GM23248 (cell line): ENCODE results near the gene HYI. TPM values are rescaled to one million over a fixed set of nuclear protein-coding genes. Genes with fewer than 3 reads are reported as not detected.
A peak's percentile ranks its signal among the peaks of the same experiment; 100 is the strongest.

Source experiments
- DNase-seq: peaks from one replicate; pipeline ENCODE4 v3.0.0-alpha.2; 2015
- H2AFZ ChIP-seq: fragments of 200-600 bp; sonication (generic); 2 replicates; pipeline ENCODE4 v1.6.1; 2016; ENCODE audit warnings: antibody characterized with exemption
- H3F3A ChIP-seq: fragments of 200-600 bp; sonication (generic); 2 replicates; pipeline ENCODE4 v1.6.1; 2016; ENCODE audit warnings: mild to moderate bottlenecking, antibody characterized with exemption, mixed run types; ENCODE audit not compliant: insufficient read depth
- H3K27ac ChIP-seq: fragments of 200-600 bp; sonication (generic); 2 replicates; pipeline ENCODE4 v1.5.1; 2016; ENCODE audit warnings: mild to moderate bottlenecking
- H3K27me3 ChIP-seq: fragments of 200-600 bp; sonication (generic); replicated peaks from 2 replicates; pipeline ENCODE4 v1.6.1; 2016; ENCODE audit warnings: mild to moderate bottlenecking; ENCODE audit not compliant: insufficient read depth
- H3K36me3 ChIP-seq: fragments of 200-600 bp; sonication (generic); 2 replicates; pipeline ENCODE4 v1.6.1; 2016; ENCODE audit warnings: low read depth, mild to moderate bottlenecking
- H3K4me1 ChIP-seq: fragments of 200-600 bp; sonication (generic); 2 replicates; pipeline ENCODE4 v1.6.1; 2016; ENCODE audit warnings: mild to moderate bottlenecking; ENCODE audit not compliant: insufficient read depth
- H3K4me2 ChIP-seq: fragments of 200-600 bp; sonication (generic); one replicate; pipeline ENCODE4 v1.6.1; 2016; ENCODE audit warnings: mild to moderate bottlenecking; ENCODE audit not compliant: unreplicated experiment
- H3K4me3 ChIP-seq: fragments of 200-600 bp; sonication (generic); 2 replicates; pipeline ENCODE4 v1.5.1; 2016; ENCODE audit warnings: mild to moderate bottlenecking
- H3K79me2 ChIP-seq: fragments of 200-600 bp; sonication (generic); 2 replicates; pipeline ENCODE4 v1.6.1; 2016; ENCODE audit warnings: mild to moderate bottlenecking; ENCODE audit not compliant: insufficient read depth
- H3K9ac ChIP-seq: fragments of 200-600 bp; sonication (generic); 2 replicates; pipeline ENCODE4 v1.6.1; 2016; ENCODE audit warnings: mild to moderate bottlenecking
- H3K9me2 ChIP-seq: fragments of 200-600 bp; sonication (generic); 2 replicates; pipeline ENCODE4 v1.6.1; 2016; ENCODE audit warnings: mixed run types, mild to moderate bottlenecking, moderate library complexity; ENCODE audit not compliant: insufficient read depth
- H3K9me3 ChIP-seq: fragments of 200-600 bp; sonication (generic); one replicate; pipeline ENCODE4 v1.6.1; 2017; ENCODE audit warnings: low read depth
- H4K20me1 ChIP-seq: fragments of 200-600 bp; sonication (generic); 2 replicates; pipeline ENCODE4 v1.6.0; 2016; ENCODE audit not compliant: insufficient read depth
- EZH2 ChIP-seq: fragments of 200-600 bp; sonication (generic); IDR thresholded peaks from 2 replicates; pipeline ENCODE4 v1.6.1; 2018; ENCODE audit warnings: antibody characterized with exemption, mild to moderate bottlenecking; ENCODE audit not compliant: insufficient read depth, poor library complexity, severe bottlenecking
- EZH2phosphoT487 ChIP-seq: fragments of 200-600 bp; sonication (generic); IDR thresholded peaks from 2 replicates; pipeline ENCODE4 v1.6.1; 2018; ENCODE audit warnings: antibody characterized with exemption, moderate library complexity, mild to moderate bottlenecking, low read depth; ENCODE audit not compliant: insufficient read depth
- WGBS, 2 experiments: methylation state at CpG; one replicate each; pipeline ENCODE4 v1.1.6; 2015 to 2017; ENCODE audit warnings: low lambda C conversion rate in 2 of 2, low coverage in 1 of 2; ENCODE audit errors: missing lambda C conversion rate in 2 of 2; 5-methylcytosine and 5-hydroxymethylcytosine counted together
- in situ Hi-C: fragments of 300-500 bp; cut with MboI; formaldehyde crosslinking; loops from 2 replicates; pipeline ENCODE4 v1.15.0; 2020
- polyA plus RNA-seq: library from polyadenylated mRNA; unstranded; fragments of >200 nt; fragmentation: Nextera tagmentation; extraction: Ambion mirVana; gene quantifications from 2 replicates; pipeline ENCODE4 v1.2.1, GENCODE V29; 2016
- total RNA-seq: library from RNA; depleted of rRNA; stranded (reverse); fragments of >200 nt; shearing (Covaris generic); gene quantifications from 2 replicates; pipeline ENCODE4 v1.2.3, GENCODE V29; 2014

The HYI gene
- total and polyA plus RNA-seq, 2 experiments from 2014 or later: 21.0 to 28.5 TPM

DNA sequence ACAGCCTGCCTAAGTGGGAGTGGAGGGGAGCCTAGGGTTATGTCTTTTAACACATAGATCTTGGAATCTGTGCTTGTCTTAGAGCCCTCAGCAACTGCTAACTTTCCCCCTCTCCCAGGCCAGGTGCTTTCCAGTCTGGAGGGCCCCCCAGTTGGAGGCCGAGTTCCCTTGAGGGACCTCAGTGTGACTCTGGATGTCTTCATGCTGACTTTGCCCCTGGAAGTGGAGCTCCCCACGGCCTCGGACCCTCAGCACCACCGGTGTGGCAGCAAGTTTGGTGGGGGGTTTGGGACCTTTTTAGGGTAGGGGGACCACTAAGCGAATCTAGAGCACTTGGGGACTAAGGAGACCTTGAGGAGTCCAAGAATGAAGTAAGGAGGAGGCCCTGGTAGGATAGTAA, 22.9 kb downstream of the HYI start:
- H3K36me3 ChIP-seq: peaks cover 32% of the 10 kb centered on the region
- DNase-seq: no peak
- WGBS, 2 experiments: 96 to 100% methylated on average over 4 to 5 of the region's 5 CpGs

DNA sequence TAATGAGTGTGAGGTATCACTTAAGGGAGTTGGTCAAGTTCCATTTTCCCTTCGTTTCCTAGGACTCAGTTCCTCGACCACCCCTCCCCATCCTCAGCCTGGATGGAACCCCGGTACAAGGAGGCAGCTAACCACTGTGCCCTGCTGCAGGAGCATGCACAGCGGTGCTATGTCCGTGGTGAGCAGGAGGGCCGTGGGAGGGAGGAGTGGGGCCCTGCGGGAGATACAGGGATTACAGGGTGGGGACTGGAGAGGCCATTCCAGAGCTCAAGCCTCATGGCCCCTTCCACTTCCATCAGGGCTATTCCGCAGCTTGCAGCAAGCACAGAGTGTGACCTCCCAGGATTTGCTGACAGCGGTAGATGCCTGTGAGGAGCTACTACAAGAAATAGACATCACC, 25.8 kb downstream of the HYI start:
- H3K4me2 ChIP-seq: no peak overlapping the region
- 96 to 97% methylated on average over 9 of the region's 9 CpGs for WGBS, 2 experiments
- H3K4me3 ChIP-seq: no peak overlapping the region
- no peaks in the 10 kb centered on the region for H3K9me3 ChIP-seq
- H3F3A ChIP-seq: no peaks in the 10 kb centered on the region
- no peak overlapping the region for H3K27ac ChIP-seq
- H2AFZ ChIP-seq: no peak overlapping the region
- peaks cover 35% of the 10 kb centered on the region for H3K36me3 ChIP-seq
- no peaks in the 10 kb centered on the region for H3K79me2 ChIP-seq
- no peaks in the 10 kb centered on the region for H3K27me3 ChIP-seq
- TF ChIP-seq EZH2 (no peak), EZH2phosphoT487 (no peak)
- no peaks in the 10 kb centered on the region for H3K9me2 ChIP-seq
- no peaks in the 10 kb centered on the region for H3K4me1 ChIP-seq
- DNase-seq: no peak
- no peak overlapping the region for H3K9ac ChIP-seq
- no peaks in the 10 kb centered on the region for H4K20me1 ChIP-seq
- in situ Hi-C loops: no loop called here

More for the DNA sequence above, 22.9 kb downstream of the HYI start:
- peaks cover 9% of the 10 kb centered on the region; the same call in 1 of the 2 replicates for H3F3A ChIP-seq
- H3K79me2 ChIP-seq: no peaks in the 10 kb centered on the region
- in situ Hi-C loops: no loop called here
- no peak for TF ChIP-seq EZH2
- no peak for TF ChIP-seq EZH2phosphoT487
- H2AFZ ChIP-seq: no peak overlapping the region
- no peak overlapping the region for H3K4me2 ChIP-seq
- H4K20me1 ChIP-seq: no peaks in the 10 kb centered on the region
- no peaks in the 10 kb centered on the region for H3K9me2 ChIP-seq
- no peaks in the 10 kb centered on the region for H3K9me3 ChIP-seq
- H3K9ac ChIP-seq: no peak overlapping the region
- no peak overlapping the region for H3K27ac ChIP-seq
- no peak overlapping the region for H3K4me3 ChIP-seq
- no peaks in the 10 kb centered on the region for H3K4me1 ChIP-seq
- no peaks in the 10 kb centered on the region for H3K27me3 ChIP-seq

DNA sequence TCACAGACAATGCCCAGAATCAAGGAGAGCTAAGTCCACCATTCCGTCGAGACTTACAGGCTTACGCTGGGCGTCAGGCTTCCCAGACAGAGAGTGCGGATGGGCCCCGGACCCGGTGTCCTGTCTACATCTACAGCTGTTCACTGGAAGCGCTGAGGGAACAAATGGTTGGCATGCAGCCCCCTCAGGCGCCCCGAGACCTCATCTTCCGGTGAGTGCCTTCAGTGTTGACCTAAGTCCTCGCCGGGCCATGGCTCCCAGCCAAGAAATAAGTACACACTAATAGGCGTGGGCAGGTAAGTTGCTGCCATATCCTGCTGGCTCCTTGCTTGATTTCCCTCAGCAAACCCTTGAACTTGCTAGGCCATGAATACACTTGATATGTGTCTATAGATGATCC, 26.2 kb downstream of the HYI start:
- H3K9me2 ChIP-seq: no peaks in the 10 kb centered on the region
- no peak overlapping the region for H2AFZ ChIP-seq
- 91 to 94% methylated on average over 14 of the region's 14 CpGs for WGBS, 2 experiments
- no peak for DNase-seq
- H3K4me3 ChIP-seq: no peak overlapping the region
- no peaks in the 10 kb centered on the region for H3K9me3 ChIP-seq
- no peaks in the 10 kb centered on the region for H4K20me1 ChIP-seq
- H3K27me3 ChIP-seq: no peaks in the 10 kb centered on the region
- H3F3A ChIP-seq: no peaks in the 10 kb centered on the region
- peaks cover 35% of the 10 kb centered on the region for H3K36me3 ChIP-seq
- no peak overlapping the region for H3K27ac ChIP-seq
- H3K9ac ChIP-seq: no peak overlapping the region
- no peak for TF ChIP-seq EZH2
- TF ChIP-seq EZH2phosphoT487: no peak
- in situ Hi-C loops: no loop called here
- no peaks in the 10 kb centered on the region for H3K4me1 ChIP-seq
- H3K79me2 ChIP-seq: no peaks in the 10 kb centered on the region
- no peak overlapping the region for H3K4me2 ChIP-seq

DNA sequence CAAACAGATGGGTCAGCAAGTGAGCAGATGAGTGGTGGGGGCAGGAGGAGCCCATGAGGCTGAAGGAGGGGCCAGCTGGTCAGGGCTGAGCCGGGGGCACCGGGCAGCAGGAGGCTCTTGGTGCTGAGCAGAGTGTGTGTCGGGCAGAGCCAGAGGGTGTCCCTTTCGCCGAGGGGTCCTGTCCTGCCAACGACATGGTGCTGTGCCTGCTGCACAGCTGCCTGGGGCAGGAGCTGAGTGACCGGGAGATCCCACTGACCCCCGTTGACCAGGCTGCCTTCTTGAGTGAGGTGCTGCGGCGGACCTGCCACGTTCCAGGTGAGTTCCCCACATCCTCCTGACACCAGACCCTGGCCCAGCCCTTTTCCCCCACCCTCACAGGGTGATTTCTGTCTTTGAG, 27.5 kb downstream of the HYI start:
- no peak overlapping the region for H3K4me3 ChIP-seq
- no peak for TF ChIP-seq EZH2phosphoT487
- TF ChIP-seq EZH2: no peak
- no peaks in the 10 kb centered on the region for H3K4me1 ChIP-seq
- H3K27ac ChIP-seq: no peak overlapping the region
- in situ Hi-C loops: no loop called here
- no peaks in the 10 kb centered on the region for H3K79me2 ChIP-seq
- H2AFZ ChIP-seq: no peak overlapping the region
- 91 to 95% methylated on average over 5 to 8 of the region's 11 CpGs for WGBS, 2 experiments
- no peaks in the 10 kb centered on the region for H3K9me3 ChIP-seq
- no peaks in the 10 kb centered on the region for H4K20me1 ChIP-seq
- H3K9ac ChIP-seq: no peak overlapping the region
- DNase-seq: no peak
- no peaks in the 10 kb centered on the region for H3K27me3 ChIP-seq
- H3F3A ChIP-seq: no peaks in the 10 kb centered on the region
- H3K9me2 ChIP-seq: no peaks in the 10 kb centered on the region
- no peak overlapping the region for H3K4me2 ChIP-seq
- H3K36me3 ChIP-seq: peaks cover 29% of the 10 kb centered on the region

DNA sequence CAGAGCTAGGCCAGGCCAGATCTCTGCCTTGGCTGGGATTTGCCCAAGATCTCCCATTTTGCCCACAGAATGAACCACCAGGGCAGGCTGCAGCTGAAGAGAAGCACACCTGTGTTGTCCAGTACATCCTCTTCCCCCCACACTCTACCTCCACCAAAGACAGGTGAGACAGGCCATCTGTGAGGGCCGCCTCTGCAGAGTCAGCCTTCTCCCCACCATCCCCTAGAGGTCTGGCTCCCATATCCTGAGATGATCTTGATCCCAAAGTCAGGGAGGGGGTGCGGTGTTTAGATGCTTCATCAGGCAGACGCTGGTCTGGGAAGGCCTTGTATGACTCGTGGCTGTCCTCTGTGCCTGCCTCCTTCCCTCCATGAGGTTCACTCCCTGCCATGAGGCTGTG, 28.7 kb downstream of the HYI start:
- H3K4me3 ChIP-seq: no peak overlapping the region
- no peak overlapping the region for H3K9ac ChIP-seq
- no peaks in the 10 kb centered on the region for H3K9me3 ChIP-seq
- in situ Hi-C loops: no loop called here
- H2AFZ ChIP-seq: no peak overlapping the region
- DNase-seq: peak; percentile 42
- no peaks in the 10 kb centered on the region for H3K27me3 ChIP-seq
- no peaks in the 10 kb centered on the region for H3K9me2 ChIP-seq
- no peaks in the 10 kb centered on the region for H4K20me1 ChIP-seq
- 75 to 82% methylated on average over 4 of the region's 4 CpGs for WGBS, 2 experiments
- H3K27ac ChIP-seq: no peak overlapping the region
- no peaks in the 10 kb centered on the region for H3K79me2 ChIP-seq
- no peaks in the 10 kb centered on the region for H3K4me1 ChIP-seq
- TF ChIP-seq EZH2phosphoT487: no peak
- no peak for TF ChIP-seq EZH2
- no peak overlapping the region for H3K4me2 ChIP-seq
- peaks cover 26% of the 10 kb centered on the region for H3K36me3 ChIP-seq
- no peaks in the 10 kb centered on the region for H3F3A ChIP-seq
